Suprapubic skin (tissue), 4 donors: ENCODE results near the gene GUCY1A2. TPM values are rescaled to one million over a fixed set of nuclear protein-coding genes. Genes with fewer than 3 reads are reported as not detected.

Source experiments
- DNase-seq, 2 donors: peaks; one replicate each; pipeline ENCODE4 v3.0.0-alpha.2; 2019; ENCODE audit warnings: low spot score in 2 of 2
- H3K27ac ChIP-seq: fragments of 200-600 bp; sonication (generic); one replicate; pipeline ENCODE4 v1.5.1; 2019
- H3K27me3 ChIP-seq: fragments of 200-600 bp; sonication (generic); one replicate; pipeline ENCODE4 v1.5.1; 2019
- H3K36me3 ChIP-seq: fragments of 200-600 bp; sonication (generic); one replicate; pipeline ENCODE4 v1.5.1; 2019
- H3K4me1 ChIP-seq: fragments of 200-600 bp; sonication (generic); one replicate; pipeline ENCODE4 v1.5.1; 2019
- H3K4me3 ChIP-seq: fragments of 200-600 bp; sonication (generic); one replicate; pipeline ENCODE4 v1.5.1; 2019; ENCODE audit warnings: mild to moderate bottlenecking
- H3K9me3 ChIP-seq: fragments of 200-600 bp; sonication (generic); one replicate; pipeline ENCODE4 v1.5.1; 2019
- CTCF ChIP-seq, 2 donors: fragments of 200-600 bp in 1 of 2; fragments of 450-650 bp in 1 of 2; sonication (generic) in 1 of 2; IDR thresholded peaks; one replicate each; pipeline ENCODE4 v1.5.1; 2016 to 2019; ENCODE audit warnings: antibody characterized with exemption in 2 of 2, mild to moderate bottlenecking in 1 of 2, moderate library complexity in 1 of 2
- EP300 ChIP-seq: sonication (generic); formaldehyde crosslinking; IDR thresholded peaks from one replicate; pipeline ENCODE4 v1.6.1; 2017; ENCODE audit warnings: antibody characterized with exemption
- POLR2A ChIP-seq, 2 donors: fragments of 450-650 bp; IDR thresholded peaks; one replicate each; pipeline ENCODE4 v1.6.1; 2017; ENCODE audit warnings: antibody characterized with exemption in 2 of 2, mild to moderate bottlenecking in 2 of 2, moderate library complexity in 2 of 2
- POLR2AphosphoS5 ChIP-seq, 3 donors: sonication (generic); formaldehyde crosslinking; IDR thresholded peaks; one replicate each; pipeline ENCODE4 v1.6.1; 2017; ENCODE audit warnings: antibody characterized with exemption in 3 of 3
- WGBS: methylation state at CpG from one replicate; pipeline ENCODE4 v1.1.5; 2018; 5-methylcytosine and 5-hydroxymethylcytosine counted together
- total RNA-seq, 4 donors: library from RNA; depleted of rRNA; stranded (reverse); fragments of >200 nt; gene quantifications; one replicate each; pipeline ENCODE4 v1.1.0, GENCODE V29; 2016

The GUCY1A2 gene
- total RNA-seq, 4 donors from 2014 or later: 0.49 to 2.7 (median 1.2) TPM

DNA sequence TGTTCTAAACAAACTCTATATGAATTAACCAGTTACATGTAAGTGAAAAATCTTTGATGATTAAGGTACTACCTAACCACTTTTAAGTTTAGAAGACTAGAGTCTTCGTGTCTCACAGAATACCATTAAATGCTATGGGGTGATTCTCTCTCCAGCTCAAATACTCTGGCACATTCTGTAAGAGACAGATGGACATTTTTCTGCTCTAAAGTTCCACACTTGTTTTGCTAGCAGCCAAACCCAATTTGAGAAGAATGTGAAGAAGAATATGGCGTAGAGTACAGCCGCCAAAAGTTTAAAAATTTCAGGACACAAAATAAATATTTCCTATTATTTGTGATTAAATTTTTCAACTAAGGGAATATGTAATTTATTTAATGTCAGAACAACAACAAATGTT lies 339.1 kb downstream of the GUCY1A2 start:
- H3K36me3 ChIP-seq: no peaks in the 10 kb centered on the region
- H3K27ac ChIP-seq: no peak overlapping the region
- no peak overlapping the region for H3K4me3 ChIP-seq
- H3K4me1 ChIP-seq: no peaks in the 10 kb centered on the region
- no peaks in the 10 kb centered on the region for H3K9me3 ChIP-seq
- no peak for TF ChIP-seq POLR2AphosphoS5 (IDR thresholded peaks at IDR 0.05)
- no peak for TF ChIP-seq POLR2A (IDR thresholded peaks at IDR 0.05)
- TF ChIP-seq EP300: no peak
- no peak for TF ChIP-seq CTCF (IDR thresholded peaks at IDR 0.05)
- 84% methylated on average over 3 of the region's 3 CpGs for WGBS
- DNase-seq: no peak
- H3K27me3 ChIP-seq: no peaks in the 10 kb centered on the region

DNA sequence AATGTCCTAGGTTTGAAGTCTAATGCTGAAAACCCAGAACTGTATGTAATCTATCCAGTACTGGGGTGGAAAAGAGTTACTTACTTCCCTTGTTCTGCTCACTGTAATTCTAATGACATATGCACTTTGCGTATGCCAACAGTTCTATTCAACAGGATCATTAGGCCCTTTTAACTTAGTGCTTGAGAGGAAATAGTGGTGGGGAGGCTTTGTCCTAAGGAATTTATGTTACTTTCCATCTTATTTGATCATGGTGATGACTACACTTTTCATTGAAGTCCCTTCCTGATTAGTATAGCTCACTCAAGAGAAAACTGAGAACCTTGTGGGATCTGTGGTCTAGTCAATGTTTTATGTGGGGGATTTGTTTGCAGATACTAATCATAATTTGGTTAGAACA lies 348.2 kb downstream of the GUCY1A2 start:
- H3K4me3 ChIP-seq: no peak overlapping the region
- DNase-seq: no peak
- no peaks in the 10 kb centered on the region for H3K36me3 ChIP-seq
- TF ChIP-seq POLR2A (IDR thresholded peaks at IDR 0.05): no peak
- no peak for TF ChIP-seq POLR2AphosphoS5 (IDR thresholded peaks at IDR 0.05)
- no peak for TF ChIP-seq EP300
- no peak for TF ChIP-seq CTCF (IDR thresholded peaks at IDR 0.05)
- H3K4me1 ChIP-seq: no peaks in the 10 kb centered on the region
- 86% methylated on average over 1 of the region's 1 CpG for WGBS
- no peak overlapping the region for H3K27ac ChIP-seq
- no peaks in the 10 kb centered on the region for H3K9me3 ChIP-seq
- H3K27me3 ChIP-seq: no peaks in the 10 kb centered on the region

DNA sequence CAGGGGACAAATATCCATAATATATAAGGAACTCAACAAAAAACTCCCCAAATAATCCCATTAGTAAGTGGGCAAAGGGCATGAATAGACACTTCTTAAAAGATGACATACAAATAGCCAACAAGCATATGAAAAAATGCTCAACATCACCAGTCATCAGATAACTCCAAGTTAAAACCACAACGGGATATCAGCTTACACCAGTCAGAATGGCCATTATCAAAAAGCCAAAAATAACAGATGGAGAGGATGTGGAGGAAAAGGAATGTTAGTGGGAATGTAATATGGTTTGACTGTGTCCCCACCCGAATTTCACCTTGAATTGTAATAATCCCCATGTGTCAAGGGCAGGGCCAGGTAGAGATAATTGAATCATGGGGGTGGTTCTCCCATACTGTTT lies 350.1 kb downstream of the GUCY1A2 start:
- Histone ChIP-seq H3K9me3 (no peaks in the 10 kb centered on the region), H3K4me3 (no peak overlapping the region), H3K36me3 (no peaks in the 10 kb centered on the region), H3K4me1 (no peaks in the 10 kb centered on the region), H3K27ac (no peak overlapping the region), H3K27me3 (no peaks in the 10 kb centered on the region)
- no peak for DNase-seq
- 64% methylated on average over 2 of the region's 2 CpGs for WGBS
- TF ChIP-seq EP300: no peak
- TF ChIP-seq CTCF (IDR thresholded peaks at IDR 0.05): no peak
- no peak for TF ChIP-seq POLR2AphosphoS5 (IDR thresholded peaks at IDR 0.05)
- TF ChIP-seq POLR2A (IDR thresholded peaks at IDR 0.05): no peak

DNA sequence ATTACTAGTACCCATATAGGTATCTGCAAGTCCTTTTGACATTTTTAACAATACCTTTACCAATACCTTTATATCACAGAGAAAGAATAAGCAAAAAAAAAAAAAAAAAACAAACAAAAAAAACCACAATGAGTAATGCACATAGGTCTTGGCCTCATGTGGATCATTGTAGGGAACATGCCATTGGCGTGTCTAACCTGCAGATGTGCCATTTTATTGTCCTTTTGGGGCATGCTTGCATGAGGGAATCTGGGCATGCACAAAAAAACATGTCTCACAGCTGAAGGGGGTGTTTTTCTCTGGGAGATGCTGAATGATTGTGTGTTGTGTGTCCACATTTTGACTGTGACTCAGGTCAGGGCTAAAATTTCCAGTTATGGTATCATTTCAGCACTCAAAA lies 361.6 kb downstream of the GUCY1A2 start:
- Histone ChIP-seq H3K4me3 (no peak overlapping the region), H3K27me3 (no peaks in the 10 kb centered on the region), H3K36me3 (no peaks in the 10 kb centered on the region), H3K9me3 (peaks cover 3% of the 10 kb centered on the region), H3K4me1 (no peaks in the 10 kb centered on the region), H3K27ac (no peak overlapping the region)
- WGBS: 85% methylated on average over 1 of the region's 1 CpG
- no peak for DNase-seq
- no peak for TF ChIP-seq EP300
- TF ChIP-seq CTCF (IDR thresholded peaks at IDR 0.05): no peak
- no peak for TF ChIP-seq POLR2A (IDR thresholded peaks at IDR 0.05)
- TF ChIP-seq POLR2AphosphoS5 (IDR thresholded peaks at IDR 0.05): no peak

GRCh38 chr11:106644824-106645223 lies 373.5 kb downstream of the GUCY1A2 start:
- Histone ChIP-seq H3K9me3 (peaks cover 4% of the 10 kb centered on the region), H3K27me3 (no peaks in the 10 kb centered on the region), H3K36me3 (no peaks in the 10 kb centered on the region), H3K4me3 (no peak overlapping the region), H3K27ac (no peak overlapping the region), H3K4me1 (no peaks in the 10 kb centered on the region)
- DNase-seq: no peak
- TF ChIP-seq POLR2A (IDR thresholded peaks at IDR 0.05) (no peak), CTCF (IDR thresholded peaks at IDR 0.05) (no peak), POLR2AphosphoS5 (IDR thresholded peaks at IDR 0.05) (no peak), EP300 (no peak)
- 67% methylated on average over 1 of the region's 1 CpG for WGBS
